ENCODE results near the gene RDH11.
"Not testable (repeated sequence)": the region's sequence is repeated elsewhere in the genome, so short reads cannot be mapped to it uniquely, and the experiment has no call there.

The RDH11 gene

GRCh38 chr14:67705211-67705610 is 9.6 kb upstream of the RDH11 start:
- TF ChIP-seq CTCF (conservative IDR thresholded peaks at IDR 0.05; ENCODE audit: low read depth) = no peak
- H3K27ac ChIP-seq = no peak overlapping the region
- DNase-seq (ENCODE audit: low spot score) = peak; percentile 70
- POLR2A ChIA-PET (ENCODE audit: low non-redundant PET) = no interaction called here
- CTCF ChIA-PET = interaction anchor here (0.6 to 2.2 kb wide), 16 partner anchors 10 to 278 kb away, joined by 3 to 44 read pairs (median 7); partner anchors contain the start of genes ARG2, PIGH and RDH11

GRCh38 chr14:67704484-67705089 is 9.0 kb upstream of the RDH11 start:
- ChIA-PET POLR2A (ENCODE audit: low non-redundant PET) (interaction anchor here (1.0 kb wide), 1 partner anchor 121 kb away, joined by 4 read pairs; no protein-coding TSS in a partner anchor), CTCF (interaction anchor here (0.5 to 2.2 kb wide), 33 partner anchors 9 to 277 kb away, joined by 3 to 44 read pairs (median 5); partner anchors contain the start of genes ARG2, PIGH and RDH11)
- H3K27ac ChIP-seq = no peak overlapping the region
- peak; percentile 84 for TF ChIP-seq CTCF (conservative IDR thresholded peaks at IDR 0.05; ENCODE audit: low read depth)
- peak; percentile 69 for DNase-seq (ENCODE audit: low spot score)

- ChIA-PET POLR2A (ENCODE audit: low non-redundant PET) (interaction anchor here (1.0 kb wide), 1 partner anchor 120 kb away, joined by 4 read pairs; no protein-coding TSS in a partner anchor), CTCF (interaction anchor here (0.6 to 2.2 kb wide), 29 partner anchors 9 to 277 kb away, joined by 3 to 44 read pairs (median 6); partner anchors contain the start of genes ARG2, PIGH and RDH11)
- DNase-seq (ENCODE audit: low spot score) = no peak
- H3K27ac ChIP-seq = no peak overlapping the region
- TF ChIP-seq CTCF (conservative IDR thresholded peaks at IDR 0.05; ENCODE audit: low read depth) = no peak
These were observed 8.4 kb upstream of the RDH11 start for GRCh38 chr14:67703997-67704396.

- peak within 1 kb of the TSS; percentile 30; the same call in 1 of the 2 replicates for H3K27ac ChIP-seq
- CTCF ChIA-PET = interaction anchor here (0.8 to 1.2 kb wide), 3 partner anchors 11 to 175 kb away, joined by 3 read pairs; partner anchors contain the start of gene PIGH
- POLR2A ChIA-PET (ENCODE audit: low non-redundant PET) = not testable (repeated sequence)
These were observed 5.9 kb upstream of the RDH11 start, which contains the start of gene RDH12 for GRCh38 chr14:67701492-67701891. RDH12 (plus strand) TSS chr14:67701886; CDS start chr14:67722643, 20,757 bp downstream.

GRCh38 chr14:67698179-67698578 is 2.6 kb upstream of the RDH11 start:
- TF ChIP-seq CTCF (conservative IDR thresholded peaks at IDR 0.05; ENCODE audit: low read depth) = no peak
- POLR2A ChIA-PET (ENCODE audit: low non-redundant PET) = no interaction called here
- no peak for DNase-seq (ENCODE audit: low spot score)
- CTCF ChIA-PET = no interaction called here
- H3K27ac ChIP-seq = no peak overlapping the region

More at GRCh38 chr14:67701492-67701891, 5.9 kb upstream of the RDH11 start, which contains the start of gene RDH12:
- not testable (repeated sequence) for DNase-seq (ENCODE audit: low spot score)

GRCh38 chr14:67697006-67697405 is 1.4 kb upstream of the RDH11 start:
- no peak for TF ChIP-seq CTCF (conservative IDR thresholded peaks at IDR 0.05; ENCODE audit: low read depth)
- DNase-seq (ENCODE audit: low spot score) = no peak
- H3K27ac ChIP-seq = no peak overlapping the region
- CTCF ChIA-PET = no interaction called here
- POLR2A ChIA-PET (ENCODE audit: low non-redundant PET) = no interaction called here

Data from RWPE1 (cell line).